ENCODE data around the gene CKAP2L. TPM values are rescaled to one million over a fixed set of nuclear protein-coding genes. Genes with fewer than 3 reads are reported as not detected.
A peak's percentile ranks its signal among the peaks of the same experiment; 100 is the strongest.

CKAP2L gene
- total RNA-seq, 1 donor from 2014 or later, result 6.3 TPM

GRCh38 chr2:112698834-112699515 is 65.4 kb downstream of the CKAP2L start:
- TF ChIP-seq CTCF (IDR thresholded peaks at IDR 0.05), result no peak
- Mint-ChIP-seq H3K4me3 (ENCODE audit: unreplicated experiment) (no peak overlapping the region), H3K27me3 (ENCODE audit: unreplicated experiment) (peaks cover 11% of the 10 kb centered on the region), H3K9me3 (ENCODE audit: unreplicated experiment) (no peaks in the 10 kb centered on the region), H3K4me1 (ENCODE audit: unreplicated experiment) (no peaks in the 10 kb centered on the region), H3K36me3 (ENCODE audit: unreplicated experiment) (no peaks in the 10 kb centered on the region), H3K27ac (ENCODE audit: unreplicated experiment) (no peak overlapping the region)
- DNase-seq (ENCODE audit: extremely low spot score, unreplicated experiment), result no peak

GRCh38 chr2:112694182-112694581 is 70.2 kb downstream of the CKAP2L start:
- no peak for TF ChIP-seq CTCF (IDR thresholded peaks at IDR 0.05)
- Mint-ChIP-seq H3K9me3 (ENCODE audit: unreplicated experiment) (no peaks in the 10 kb centered on the region), H3K4me1 (ENCODE audit: unreplicated experiment) (peaks cover 23% of the 10 kb centered on the region), H3K36me3 (ENCODE audit: unreplicated experiment) (no peaks in the 10 kb centered on the region), H3K4me3 (ENCODE audit: unreplicated experiment) (no peak overlapping the region), H3K27ac (ENCODE audit: unreplicated experiment) (no peak overlapping the region), H3K27me3 (ENCODE audit: unreplicated experiment) (peaks cover 3% of the 10 kb centered on the region)
- DNase-seq (ENCODE audit: extremely low spot score, unreplicated experiment), result peak; percentile 60

- no peak for TF ChIP-seq CTCF (IDR thresholded peaks at IDR 0.05)
- Mint-ChIP-seq H3K27ac (ENCODE audit: unreplicated experiment) (no peak overlapping the region), H3K4me3 (ENCODE audit: unreplicated experiment) (no peak overlapping the region), H3K4me1 (ENCODE audit: unreplicated experiment) (peaks cover 28% of the 10 kb centered on the region), H3K36me3 (ENCODE audit: unreplicated experiment) (no peaks in the 10 kb centered on the region), H3K9me3 (ENCODE audit: unreplicated experiment) (no peaks in the 10 kb centered on the region), H3K27me3 (ENCODE audit: unreplicated experiment) (no peaks in the 10 kb centered on the region)
- peak; percentile 48 for DNase-seq (ENCODE audit: extremely low spot score, unreplicated experiment)
Observed at GRCh38 chr2:112693596-112693995, 70.8 kb downstream of the CKAP2L start.

- peak overlapping the region; percentile 86 for H3K27ac Mint-ChIP-seq (ENCODE audit: unreplicated experiment)
- peak; percentile 53 for DNase-seq (ENCODE audit: extremely low spot score, unreplicated experiment)
- H3K4me1 Mint-ChIP-seq (ENCODE audit: unreplicated experiment), result peaks cover 30% of the 10 kb centered on the region
- TF ChIP-seq CTCF (IDR thresholded peaks at IDR 0.05), result no peak
- H3K36me3 Mint-ChIP-seq (ENCODE audit: unreplicated experiment), result no peaks in the 10 kb centered on the region
- no peak overlapping the region for H3K4me3 Mint-ChIP-seq (ENCODE audit: unreplicated experiment)
- no peaks in the 10 kb centered on the region for H3K9me3 Mint-ChIP-seq (ENCODE audit: unreplicated experiment)
- H3K27me3 Mint-ChIP-seq (ENCODE audit: unreplicated experiment), result no peaks in the 10 kb centered on the region
Observed at GRCh38 chr2:112692918-112693317, 71.5 kb downstream of the CKAP2L start.

- peak; percentile 84 for DNase-seq (ENCODE audit: extremely low spot score, unreplicated experiment)
- Mint-ChIP-seq H3K9me3 (ENCODE audit: unreplicated experiment) (no peaks in the 10 kb centered on the region), H3K27me3 (ENCODE audit: unreplicated experiment) (no peaks in the 10 kb centered on the region), H3K4me3 (ENCODE audit: unreplicated experiment) (no peak overlapping the region), H3K4me1 (ENCODE audit: unreplicated experiment) (peaks cover 30% of the 10 kb centered on the region), H3K36me3 (ENCODE audit: unreplicated experiment) (no peaks in the 10 kb centered on the region), H3K27ac (ENCODE audit: unreplicated experiment) (peak overlapping the region; percentile 86)
- TF ChIP-seq CTCF (IDR thresholded peaks at IDR 0.05), result no peak
Observed at GRCh38 chr2:112692495-112692911, 71.9 kb downstream of the CKAP2L start.

Data from osteocyte (in vitro differentiated cells).